ENCODE data around the gene MYB. TPM values are rescaled to one million over a fixed set of nuclear protein-coding genes. Genes with fewer than 3 reads are reported as not detected.

The MYB gene
- total and polyA plus RNA-seq, 2 experiments from 2014 or later: 4.2 to 7.9 TPM

- TF ChIP-seq NANOG (IDR thresholded peaks at IDR 0.05; ENCODE audit: borderline replicate concordance) (no peak), EZH2phosphoT487 (IDR thresholded peaks at IDR 0.05; ENCODE audit: unreplicated experiment) (no peak), EZH2 (IDR thresholded peaks at IDR 0.05; ENCODE audit: low read depth, unreplicated experiment) (no peak), STAT1 (IDR thresholded peaks at IDR 0.05; ENCODE audit: unreplicated experiment) (no peak), ZNF331 (CRISPR knock-in tag; IDR thresholded peaks at IDR 0.05; ENCODE audit: low read depth) (no peak), POLR2AphosphoS5 (IDR thresholded peaks at IDR 0.05; ENCODE audit: low read depth) (no peak), CREB1 (CRISPR knock-in tag; IDR thresholded peaks at IDR 0.05; ENCODE audit: low read depth) (no peak), CTCF (conservative IDR thresholded peaks at IDR 0.05; ENCODE audit: low read depth in 2 of 2) (no peak)
- TF ChIP-seq, protein P1, sequence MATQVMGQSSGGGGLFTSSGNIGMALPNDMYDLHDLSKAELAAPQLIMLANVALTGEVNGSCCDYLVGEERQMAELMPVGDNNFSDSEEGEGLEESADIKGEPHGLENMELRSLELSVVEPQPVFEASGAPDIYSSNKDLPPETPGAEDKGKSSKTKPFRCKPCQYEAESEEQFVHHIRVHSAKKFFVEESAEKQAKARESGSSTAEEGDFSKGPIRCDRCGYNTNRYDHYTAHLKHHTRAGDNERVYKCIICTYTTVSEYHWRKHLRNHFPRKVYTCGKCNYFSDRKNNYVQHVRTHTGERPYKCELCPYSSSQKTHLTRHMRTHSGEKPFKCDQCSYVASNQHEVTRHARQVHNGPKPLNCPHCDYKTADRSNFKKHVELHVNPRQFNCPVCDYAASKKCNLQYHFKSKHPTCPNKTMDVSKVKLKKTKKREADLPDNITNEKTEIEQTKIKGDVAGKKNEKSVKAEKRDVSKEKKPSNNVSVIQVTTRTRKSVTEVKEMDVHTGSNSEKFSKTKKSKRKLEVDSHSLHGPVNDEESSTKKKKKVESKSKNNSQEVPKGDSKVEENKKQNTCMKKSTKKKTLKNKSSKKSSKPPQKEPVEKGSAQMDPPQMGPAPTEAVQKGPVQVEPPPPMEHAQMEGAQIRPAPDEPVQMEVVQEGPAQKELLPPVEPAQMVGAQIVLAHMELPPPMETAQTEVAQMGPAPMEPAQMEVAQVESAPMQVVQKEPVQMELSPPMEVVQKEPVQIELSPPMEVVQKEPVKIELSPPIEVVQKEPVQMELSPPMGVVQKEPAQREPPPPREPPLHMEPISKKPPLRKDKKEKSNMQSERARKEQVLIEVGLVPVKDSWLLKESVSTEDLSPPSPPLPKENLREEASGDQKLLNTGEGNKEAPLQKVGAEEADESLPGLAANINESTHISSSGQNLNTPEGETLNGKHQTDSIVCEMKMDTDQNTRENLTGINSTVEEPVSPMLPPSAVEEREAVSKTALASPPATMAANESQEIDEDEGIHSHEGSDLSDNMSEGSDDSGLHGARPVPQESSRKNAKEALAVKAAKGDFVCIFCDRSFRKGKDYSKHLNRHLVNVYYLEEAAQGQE (IDR thresholded peaks at IDR 0.05; ENCODE audit: unreplicated experiment): no peak
These were observed 50.3 kb downstream of the MYB start (continued) for GRCh38 chr6:135231469-135231844.

DNA sequence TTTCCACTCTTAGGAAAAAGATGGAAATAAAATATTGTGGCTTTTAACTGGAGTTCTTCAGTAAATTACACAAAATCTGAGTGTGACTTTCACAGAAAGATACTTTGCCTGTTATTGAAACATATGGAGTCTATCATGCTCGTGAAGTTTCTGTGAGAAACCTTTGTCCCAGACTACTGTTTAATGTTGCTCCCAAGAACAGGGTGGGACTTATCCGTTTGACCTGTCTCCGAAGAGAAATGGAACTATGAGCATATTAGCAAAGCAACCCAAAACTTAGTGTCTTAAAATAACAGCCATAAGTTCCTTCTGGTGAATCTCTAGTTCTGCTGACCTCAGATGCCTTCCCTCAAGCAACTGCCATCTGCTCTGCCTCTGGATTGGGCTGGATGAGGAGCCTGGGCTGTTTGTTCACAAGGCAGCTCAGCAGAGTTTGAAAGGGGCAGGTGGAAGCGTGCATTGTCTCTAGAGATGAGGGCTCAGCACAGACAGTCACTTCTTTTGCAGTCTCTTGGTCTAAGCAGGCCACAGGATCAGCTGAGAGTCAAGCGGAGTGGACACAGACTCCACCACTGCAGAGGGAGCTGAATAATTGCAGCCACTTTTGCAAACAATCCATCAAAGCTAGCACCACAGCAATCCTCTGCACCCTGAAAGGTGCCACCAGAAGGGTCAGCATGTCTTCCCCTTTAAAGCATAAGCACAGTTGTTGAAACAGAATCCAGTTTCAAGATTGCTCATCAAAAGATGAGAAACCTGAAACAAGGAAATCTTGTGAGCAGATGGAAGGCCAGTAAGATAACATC lies 52.8 kb downstream of the MYB start:
- H3K27ac ChIP-seq (ENCODE audit: low read depth): no peak overlapping the region
- H4K20me1 ChIP-seq (replicated peaks; ENCODE audit: insufficient read depth): no peaks in the 10 kb centered on the region
- no peak overlapping the region for H3K4me3 ChIP-seq
- peaks cover 4% of the 10 kb centered on the region for H3K27me3 Mint-ChIP-seq (ENCODE audit: insufficient read depth, low read depth, poor library complexity)
- DNase-seq (ENCODE audit: low spot score) (no peak), ATAC-seq (no peak)
- H3K36me3 Mint-ChIP-seq (ENCODE audit: low read depth): no peaks in the 10 kb centered on the region
- no peaks in the 10 kb centered on the region for H3K27me3 ChIP-seq (ENCODE audit: insufficient read depth)
- H3K4me2 ChIP-seq: no peak overlapping the region
- no peak overlapping the region for H3K4me3 Mint-ChIP-seq
- no peaks in the 10 kb centered on the region for H3K79me2 ChIP-seq (replicated peaks; ENCODE audit: insufficient read depth)
- H3K4me1 ChIP-seq (ENCODE audit: insufficient read depth): 0 out of 2 replicates have a peak, but pooled peaks cover 6% of the 10 kb centered on the region
- H3K27ac Mint-ChIP-seq: no peak overlapping the region
- 0 out of 2 replicates have a peak overlapping the region, but pooled peaks have one; percentile 38 for H2AFZ ChIP-seq
- no peaks in the 10 kb centered on the region for H3K9me3 Mint-ChIP-seq
- H3K36me3 ChIP-seq (ENCODE audit: insufficient read depth): no peaks in the 10 kb centered on the region
- H3F3A ChIP-seq (replicated peaks; ENCODE audit: low read depth): no peaks in the 10 kb centered on the region
- peaks cover 4% of the 10 kb centered on the region; the same call in 2 of the 3 replicates for H3K4me1 Mint-ChIP-seq
- H3K9me2 ChIP-seq (ENCODE audit: insufficient read depth): no peaks in the 10 kb centered on the region
- TF ChIP-seq, protein P1 (IDR thresholded peaks at IDR 0.05; ENCODE audit: unreplicated experiment): no peak
- TF ChIP-seq JUNB (IDR thresholded peaks at IDR 0.05; ENCODE audit: unreplicated experiment) (no peak), EZH2 (IDR thresholded peaks at IDR 0.05; ENCODE audit: low read depth, unreplicated experiment) (no peak), ZNF114 (CRISPR knock-in tag; IDR thresholded peaks at IDR 0.05) (no peak), STAT1 (IDR thresholded peaks at IDR 0.05; ENCODE audit: unreplicated experiment) (no peak), ZNF331 (CRISPR knock-in tag; IDR thresholded peaks at IDR 0.05; ENCODE audit: low read depth) (no peak), EZH2phosphoT487 (IDR thresholded peaks at IDR 0.05; ENCODE audit: unreplicated experiment) (no peak)

All from GM23338 (cell line).